ENCODE data around the gene GULP1. TPM values are rescaled to one million over a fixed set of nuclear protein-coding genes. Genes with fewer than 3 reads are reported as not detected.

GULP1 gene
- total and polyA plus RNA-seq, 11 donors, result 1.1 to 8.3 (median 4.7) TPM

DNA sequence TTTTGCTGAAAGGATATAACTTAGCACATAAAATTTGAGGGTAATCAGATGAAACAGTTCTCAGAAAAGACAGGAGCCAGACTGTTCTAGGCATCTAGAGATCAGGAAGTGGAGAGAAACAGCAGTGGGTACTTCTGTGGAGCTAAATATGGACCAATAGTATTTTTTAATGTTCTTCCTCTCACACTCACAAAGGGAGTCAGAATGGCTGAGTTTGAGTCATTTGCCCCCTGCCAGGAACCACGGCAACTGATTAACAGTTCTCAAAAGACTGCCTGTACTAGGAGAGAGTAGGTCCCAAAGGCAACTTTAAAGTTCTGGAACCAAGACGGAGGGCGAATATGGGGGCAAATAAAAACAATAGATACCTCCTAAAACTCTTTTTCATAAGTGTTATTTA lies 107.5 kb downstream of the GULP1 start:
- Histone ChIP-seq H3K27me3 (no peaks in the 10 kb centered on the region), H3K27ac (no peak overlapping the region), H3K4me1 (no peaks in the 10 kb centered on the region), H3K9me3 (peaks cover 0 to 5% (median 0%) of the 10 kb centered on the region in 12 donors), H3K4me3 (no peak overlapping the region), H3K36me3 (no peaks in the 10 kb centered on the region)
- ATAC-seq (no peak), DNase-seq (no peak)
- intact Hi-C loops (cut with DNase I), result no loop called here
- 88 to 96% (median 89%) methylated on average over 3 of the region's 3 CpGs for WGBS, 4 donors
- no peak for TF ChIP-seq POLR2A (IDR thresholded peaks at IDR 0.05)
- TF ChIP-seq, protein P1, sequence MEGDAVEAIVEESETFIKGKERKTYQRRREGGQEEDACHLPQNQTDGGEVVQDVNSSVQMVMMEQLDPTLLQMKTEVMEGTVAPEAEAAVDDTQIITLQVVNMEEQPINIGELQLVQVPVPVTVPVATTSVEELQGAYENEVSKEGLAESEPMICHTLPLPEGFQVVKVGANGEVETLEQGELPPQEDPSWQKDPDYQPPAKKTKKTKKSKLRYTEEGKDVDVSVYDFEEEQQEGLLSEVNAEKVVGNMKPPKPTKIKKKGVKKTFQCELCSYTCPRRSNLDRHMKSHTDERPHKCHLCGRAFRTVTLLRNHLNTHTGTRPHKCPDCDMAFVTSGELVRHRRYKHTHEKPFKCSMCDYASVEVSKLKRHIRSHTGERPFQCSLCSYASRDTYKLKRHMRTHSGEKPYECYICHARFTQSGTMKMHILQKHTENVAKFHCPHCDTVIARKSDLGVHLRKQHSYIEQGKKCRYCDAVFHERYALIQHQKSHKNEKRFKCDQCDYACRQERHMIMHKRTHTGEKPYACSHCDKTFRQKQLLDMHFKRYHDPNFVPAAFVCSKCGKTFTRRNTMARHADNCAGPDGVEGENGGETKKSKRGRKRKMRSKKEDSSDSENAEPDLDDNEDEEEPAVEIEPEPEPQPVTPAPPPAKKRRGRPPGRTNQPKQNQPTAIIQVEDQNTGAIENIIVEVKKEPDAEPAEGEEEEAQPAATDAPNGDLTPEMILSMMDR (IDR thresholded peaks at IDR 0.05), result no peak

DNA sequence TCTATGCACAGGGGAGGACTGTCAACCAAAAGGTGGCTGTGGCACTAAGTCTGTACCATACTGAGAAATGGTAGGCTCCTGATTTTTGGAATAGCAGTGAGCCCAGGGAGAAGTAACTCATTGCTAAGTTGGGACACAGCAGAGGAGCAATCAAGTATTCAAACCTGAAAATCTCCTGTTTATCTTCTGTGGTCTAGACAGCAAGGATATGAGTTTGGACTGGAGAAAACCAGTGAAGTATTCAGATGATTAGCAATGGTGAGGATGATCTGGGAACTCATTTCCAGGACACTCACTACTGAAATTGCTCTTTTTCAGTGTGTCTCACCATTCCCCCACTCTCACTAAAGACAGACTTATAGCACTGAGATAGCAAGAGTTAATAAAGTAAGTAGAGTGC lies 112.0 kb downstream of the GULP1 start:
- TF ChIP-seq, protein P1 (IDR thresholded peaks at IDR 0.05), result no peak
- no peak for TF ChIP-seq POLR2A (IDR thresholded peaks at IDR 0.05)
- no peak for ATAC-seq
- Histone ChIP-seq H3K9me3 (peaks cover 0 to 34% (median 21%) of the 10 kb centered on the region in 12 donors), H3K27ac (no peak overlapping the region), H3K4me3 (no peak overlapping the region), H3K4me1 (no peaks in the 10 kb centered on the region), H3K36me3 (no peaks in the 10 kb centered on the region), H3K27me3 (no peaks in the 10 kb centered on the region)
- no peak for DNase-seq
- intact Hi-C loops (cut with DNase I), result no loop called here

DNA sequence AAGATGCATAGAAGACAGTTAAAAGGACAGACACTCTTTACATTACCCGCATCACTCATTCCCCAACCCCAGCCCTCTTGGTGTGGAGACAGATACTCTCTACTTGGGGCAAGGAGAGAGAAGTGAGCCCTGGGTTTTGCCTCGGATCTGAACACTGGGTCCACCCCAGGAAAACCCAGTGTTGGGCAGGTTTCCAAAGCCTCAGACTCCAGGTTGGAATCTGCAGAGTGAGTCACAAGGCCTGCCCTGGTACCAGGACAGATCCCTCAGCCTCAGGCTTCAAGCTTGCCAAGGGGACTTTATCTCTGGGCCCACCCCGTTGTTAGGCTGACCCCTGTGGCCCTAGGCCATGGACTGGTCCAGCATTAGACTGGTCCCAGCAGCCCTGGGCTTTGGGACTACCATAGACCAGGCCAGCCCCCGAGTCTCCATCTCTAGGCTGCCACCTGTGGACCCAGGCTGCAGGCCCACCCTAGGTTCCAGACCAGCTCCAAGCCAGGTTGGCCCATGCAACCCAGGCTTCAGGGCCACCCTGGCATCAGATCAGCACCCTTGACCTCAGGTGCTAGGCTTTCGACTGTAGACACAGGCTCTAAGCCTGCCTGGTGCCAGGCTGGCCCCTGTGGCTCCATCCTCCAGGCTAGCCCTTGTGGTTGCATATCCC lies 112.8 kb downstream of the GULP1 start:
- no peak for TF ChIP-seq POLR2A (IDR thresholded peaks at IDR 0.05)
- TF ChIP-seq, protein P1 (IDR thresholded peaks at IDR 0.05), result no peak
- intact Hi-C loops (cut with DNase I), result no loop called here
- Histone ChIP-seq H3K27me3 (no peaks in the 10 kb centered on the region), H3K4me1 (no peaks in the 10 kb centered on the region), H3K9me3 (peaks cover 0 to 37% (median 21%) of the 10 kb centered on the region in 12 donors), H3K27ac (no peak overlapping the region), H3K36me3 (no peaks in the 10 kb centered on the region), H3K4me3 (no peak overlapping the region)
- DNase-seq (no peak), ATAC-seq (no peak)
- 87 to 94% (median 92%) methylated on average over 5 of the region's 5 CpGs for WGBS, 4 donors

DNA sequence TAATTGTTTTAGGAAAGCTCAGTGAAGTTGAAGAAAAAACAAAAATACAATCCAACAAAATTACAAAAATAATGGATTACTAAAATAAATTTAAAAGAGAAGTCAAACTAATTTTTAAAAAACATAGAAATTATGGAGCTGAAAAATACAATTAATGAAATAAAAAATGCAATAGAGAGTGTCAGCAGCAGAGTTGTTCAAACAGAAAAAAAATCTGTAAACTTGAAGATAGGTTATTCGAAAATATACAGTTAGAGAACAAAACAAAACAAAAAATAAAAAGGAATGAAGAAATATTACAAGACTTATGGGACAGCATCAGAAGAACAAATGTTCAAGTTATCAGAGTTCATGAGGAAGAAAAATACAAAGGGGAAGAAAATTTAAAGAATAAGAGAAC lies 114.7 kb downstream of the GULP1 start:
- Histone ChIP-seq H3K4me3 (no peak overlapping the region), H3K9me3 (peaks cover 0 to 52% (median 22%) of the 10 kb centered on the region in 12 donors), H3K27me3 (no peaks in the 10 kb centered on the region), H3K36me3 (no peaks in the 10 kb centered on the region), H3K4me1 (no peaks in the 10 kb centered on the region), H3K27ac (no peak overlapping the region)
- DNase-seq, result no peak
- intact Hi-C loops (cut with DNase I), result no loop called here
- no peak for ATAC-seq
- WGBS, 4 donors, result 90 to 97% (median 92%) methylated on average over 1 of the region's 1 CpG
- TF ChIP-seq, protein P1 (IDR thresholded peaks at IDR 0.05), result no peak
- TF ChIP-seq POLR2A (IDR thresholded peaks at IDR 0.05), result no peak
